Measurements from ENCODE around the gene ERAL1. TPM values are rescaled to one million over a fixed set of nuclear protein-coding genes. Genes with fewer than 3 reads are reported as not detected.
A peak's percentile ranks its signal among the peaks of the same experiment; 100 is the strongest.

ERAL1 gene
- total and polyA plus RNA-seq, 2 of the 13 experiments (the other 11 are each of a cell fraction or from before 2014, with no cell fraction given), result 46.9 to 72.2 TPM

- no peak for TF ChIP-seq ZNF609 (CRISPR knock-in tag; IDR thresholded peaks at IDR 0.05; ENCODE audit: borderline replicate concordance)
- peak; percentile 56 for TF ChIP-seq PHF5A (CRISPR knock-in tag; IDR thresholded peaks at IDR 0.05; ENCODE audit: low read depth, unreplicated experiment)
- TF ChIP-seq ZFP1 (CRISPR knock-in tag; IDR thresholded peaks at IDR 0.05), result no peak
- TF ChIP-seq CERS6 (CRISPR knock-in tag; IDR thresholded peaks at IDR 0.05), result no peak
- TF ChIP-seq, protein P1, sequence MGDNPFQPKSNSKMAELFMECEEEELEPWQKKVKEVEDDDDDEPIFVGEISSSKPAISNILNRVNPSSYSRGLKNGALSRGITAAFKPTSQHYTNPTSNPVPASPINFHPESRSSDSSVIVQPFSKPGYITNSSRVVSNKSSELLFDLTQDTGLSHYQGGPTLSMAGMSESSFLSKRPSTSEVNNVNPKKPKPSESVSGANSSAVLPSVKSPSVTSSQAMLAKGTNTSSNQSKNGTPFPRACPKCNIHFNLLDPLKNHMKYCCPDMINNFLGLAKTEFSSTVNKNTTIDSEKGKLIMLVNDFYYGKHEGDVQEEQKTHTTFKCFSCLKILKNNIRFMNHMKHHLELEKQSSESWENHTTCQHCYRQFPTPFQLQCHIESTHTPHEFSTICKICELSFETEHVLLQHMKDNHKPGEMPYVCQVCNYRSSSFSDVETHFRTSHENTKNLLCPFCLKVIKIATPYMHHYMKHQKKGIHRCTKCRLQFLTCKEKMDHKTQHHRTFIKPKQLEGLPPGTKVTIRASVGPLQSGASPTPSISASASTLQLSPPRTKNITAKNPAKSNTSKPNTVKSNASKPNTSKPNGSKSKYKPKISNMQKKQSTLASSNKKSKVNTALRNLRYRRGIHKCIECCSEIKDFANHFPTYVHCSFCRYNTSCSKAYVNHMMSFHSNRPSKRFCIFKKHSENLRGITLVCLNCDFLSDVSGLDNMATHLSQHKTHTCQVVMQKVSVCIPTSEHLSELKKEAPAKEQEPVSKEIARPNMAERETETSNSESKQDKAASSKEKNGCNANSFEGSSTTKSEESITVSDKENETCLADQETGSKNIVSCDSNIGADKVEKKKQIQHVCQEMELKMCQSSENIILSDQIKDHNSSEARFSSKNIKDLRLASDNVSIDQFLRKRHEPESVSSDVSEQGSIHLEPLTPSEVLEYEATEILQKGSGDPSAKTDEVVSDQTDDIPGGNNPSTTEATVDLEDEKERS (CRISPR knock-in tag; IDR thresholded peaks at IDR 0.05), result peak; percentile 17
- TF ChIP-seq CEBPG (CRISPR knock-in tag; IDR thresholded peaks at IDR 0.05), result peak; percentile 34; the same call in 1 of the 2 replicates
- no peak for TF ChIP-seq ZSCAN12 (CRISPR knock-in tag; IDR thresholded peaks at IDR 0.05)
- peak; percentile 88 for TF ChIP-seq ATF7-NPFF (CRISPR knock-in tag; IDR thresholded peaks at IDR 0.05; ENCODE audit: low read depth)
- no peak for TF ChIP-seq MBNL3 (CRISPR knock-in tag; conservative IDR thresholded peaks at IDR 0.05)
- no peak for TF ChIP-seq ATRX (CRISPR knock-in tag; IDR thresholded peaks at IDR 0.05; ENCODE audit: borderline replicate concordance)
- TF ChIP-seq TCF7L2 (IDR thresholded peaks at IDR 0.05; ENCODE audit: low read depth, low read length), result no peak
- no peak for TF ChIP-seq BRD4 (CRISPR knock-in tag; IDR thresholded peaks at IDR 0.05)
- peak; percentile 49; the same call in 1 of the 2 replicates for TF ChIP-seq RAD21 (CRISPR knock-in tag; IDR thresholded peaks at IDR 0.05)
- peak; percentile 70; the same call in 1 of the 2 replicates for TF ChIP-seq ZSCAN31 (CRISPR knock-in tag; IDR thresholded peaks at IDR 0.05; ENCODE audit: low read depth)
- peak; percentile 59; the same call in 1 of the 2 replicates for TF ChIP-seq PRMT3 (CRISPR knock-in tag; IDR thresholded peaks at IDR 0.05; ENCODE audit: borderline replicate concordance, low read depth)
- TF ChIP-seq FIP1L1 (IDR thresholded peaks at IDR 0.05; ENCODE audit: borderline replicate concordance, insufficient read depth, low read depth, low read length), result no peak
- no peak for TF ChIP-seq HNRNPL (IDR thresholded peaks at IDR 0.05; ENCODE audit: low read depth, low read length)
Measured at GRCh38 chr17:28896884-28897768, 42.3 kb downstream of the ERAL1 start, which contains the start of gene FLOT2 (continued).

Measured in HepG2 (cell line).